Erythroblast (primary cell): ENCODE data around the gene RAB17.

ENCODE experiments used
- GATA1 ChIP-seq: IDR thresholded peaks from 2 replicates; pipeline ENCODE4 v1.6.1; 2011; ENCODE audit warnings: low read depth, mild to moderate bottlenecking, control low read depth, low read length, moderate library complexity
- POLR2A ChIP-seq: IDR thresholded peaks from 2 replicates; pipeline ENCODE4 v1.6.1; 2011; ENCODE audit warnings: mild to moderate bottlenecking, low read length

- no peak for TF ChIP-seq POLR2A
- TF ChIP-seq GATA1, result no peak
Observed at GRCh38 chr2:237557633-237558015, 32.9 kb downstream of the RAB17 start.
